Head of caudate nucleus (tissue), 42 donors: Measurements from ENCODE around the gene CDH13.

ENCODE experiments used
- DNase-seq, 42 donors: peaks; one replicate each; pipeline versions ENCODE4 v3.0.0 to v3.0.0-alpha.2; 2020 to 2021; ENCODE audit warnings: mixed read lengths in 7 of 42
- intact Hi-C: fragments of 100-400 bp; cut with DNase I; formaldehyde crosslinking; loops from one replicate; pipeline ENCODE4 v1.15.0; 2022

The CDH13 gene

DNA sequence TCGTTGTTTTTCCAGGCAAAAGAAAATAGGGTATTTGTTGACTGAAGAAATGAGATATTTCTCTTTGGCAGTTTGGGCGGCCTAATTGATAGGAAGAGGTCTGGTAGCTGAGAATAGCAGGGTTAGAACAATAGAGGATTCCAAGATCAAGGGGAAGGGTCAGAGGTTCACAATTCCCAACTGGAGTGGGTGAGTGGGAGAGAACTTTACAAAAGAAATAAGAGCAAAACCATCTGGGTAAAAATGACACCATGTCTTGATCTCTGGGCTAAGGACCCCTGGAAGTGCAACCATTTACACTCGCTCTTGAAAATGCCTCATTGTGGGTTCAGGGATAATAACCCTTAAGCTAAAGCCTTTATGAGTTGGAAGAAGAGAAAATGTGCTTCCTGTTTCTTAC lies 180.5 kb downstream of the CDH13 start:
- no peak for DNase-seq
- intact Hi-C loops, result no loop called here

DNA sequence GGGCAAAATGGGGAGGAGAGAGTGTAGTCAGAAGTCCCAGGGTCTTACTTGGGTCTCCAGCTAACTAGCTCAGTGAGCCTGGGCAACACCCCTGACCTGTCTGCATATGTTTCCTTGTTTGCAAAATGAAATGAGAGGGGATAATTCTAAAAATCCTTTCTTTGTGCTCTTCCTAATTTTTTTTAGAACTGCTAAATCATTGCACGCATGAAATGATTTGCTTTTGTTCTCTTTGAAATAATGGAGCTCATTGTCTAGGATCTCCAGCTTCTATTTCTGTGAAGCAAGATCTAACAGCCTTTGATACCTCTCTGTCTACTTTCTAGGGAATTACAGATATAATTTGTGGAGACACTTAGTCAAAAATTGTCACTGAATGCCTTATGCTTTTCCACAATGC lies 181.3 kb downstream of the CDH13 start:
- peak in 1 of 42 donors; percentile 24 for DNase-seq
- intact Hi-C loops, result no loop called here

DNA sequence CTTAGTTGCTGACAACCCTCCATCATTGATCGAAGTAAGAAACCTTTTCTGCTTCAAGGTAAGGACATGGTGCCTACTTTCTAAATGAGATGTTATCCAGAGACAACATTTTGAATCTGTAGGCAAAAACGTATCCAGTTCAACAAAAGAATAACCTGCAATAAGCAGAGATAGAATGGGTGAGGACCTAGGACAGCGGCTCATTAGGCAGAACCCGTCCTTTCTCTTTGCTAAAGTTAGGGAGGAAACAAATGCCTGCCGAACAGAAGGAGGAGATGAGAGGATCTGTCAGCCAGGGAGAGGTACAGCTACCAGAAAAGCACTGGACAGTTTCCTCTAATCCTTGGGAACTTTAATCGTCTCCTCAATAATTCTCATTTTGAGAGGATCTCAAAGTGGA lies 183.3 kb downstream of the CDH13 start:
- intact Hi-C loops, result no loop called here

DNA sequence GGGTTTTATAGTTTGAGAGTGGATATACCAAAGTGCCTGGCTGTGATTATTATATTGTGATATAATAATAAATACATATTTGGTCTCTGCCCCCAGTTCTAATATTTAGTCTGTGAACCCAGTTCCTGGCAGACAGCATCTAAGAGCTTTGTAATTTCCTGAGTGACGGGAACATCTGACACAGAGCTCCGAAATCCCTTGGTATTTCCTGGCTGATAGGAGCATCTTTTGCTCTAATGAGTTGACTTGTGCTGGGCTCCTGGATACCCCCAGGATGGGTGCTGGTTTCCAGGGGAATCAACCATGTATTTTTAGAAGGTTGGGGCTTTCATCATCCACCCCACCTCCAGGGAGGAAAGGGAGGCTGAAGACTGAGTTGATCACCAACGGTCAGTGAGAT lies 187.3 kb downstream of the CDH13 start:
- intact Hi-C loops, result no loop called here
- no peak for DNase-seq

More for the DNA sequence above, 183.3 kb downstream of the CDH13 start:
- no peak for DNase-seq

DNA sequence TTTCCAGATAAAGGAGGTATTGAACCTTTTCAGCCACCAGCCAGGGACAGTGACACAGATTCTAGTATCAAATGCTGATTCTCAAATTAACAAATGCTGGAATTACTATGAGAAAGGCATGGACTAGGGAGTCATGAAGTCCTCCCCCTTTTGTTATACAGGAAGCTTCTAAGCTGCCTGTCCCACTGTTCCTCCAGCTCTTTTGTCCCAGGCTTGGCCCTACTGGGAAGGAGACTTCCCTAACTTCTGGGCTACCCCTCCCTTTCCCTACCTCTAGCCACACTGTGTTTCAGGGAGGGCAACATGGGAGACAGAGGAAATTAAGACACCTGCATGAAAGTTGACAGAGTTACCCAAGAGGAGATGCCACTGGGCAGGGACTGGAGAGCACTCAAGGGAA lies 192.5 kb downstream of the CDH13 start:
- intact Hi-C loops, result no loop called here
- DNase-seq, result no peak

DNA sequence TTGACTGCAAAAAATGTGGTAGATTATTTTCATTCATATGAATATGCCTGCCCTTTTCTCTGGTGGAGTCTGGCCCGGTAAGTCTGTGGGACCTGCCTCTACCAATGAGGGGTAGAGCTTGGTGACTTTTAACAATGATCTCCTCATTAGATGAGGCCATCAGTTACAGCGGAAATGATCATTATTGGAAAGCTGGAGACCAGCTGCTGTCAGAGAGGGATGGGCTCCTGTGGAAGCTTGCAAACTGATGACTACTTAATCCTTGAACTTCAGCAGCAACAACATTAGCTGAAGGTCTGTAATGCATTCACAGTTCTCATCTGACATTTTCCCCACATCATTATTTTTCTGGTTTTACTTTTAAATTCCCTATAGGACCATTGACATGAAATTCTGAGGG lies 194.1 kb downstream of the CDH13 start:
- DNase-seq, result no peak
- intact Hi-C loops, result no loop called here

DNA sequence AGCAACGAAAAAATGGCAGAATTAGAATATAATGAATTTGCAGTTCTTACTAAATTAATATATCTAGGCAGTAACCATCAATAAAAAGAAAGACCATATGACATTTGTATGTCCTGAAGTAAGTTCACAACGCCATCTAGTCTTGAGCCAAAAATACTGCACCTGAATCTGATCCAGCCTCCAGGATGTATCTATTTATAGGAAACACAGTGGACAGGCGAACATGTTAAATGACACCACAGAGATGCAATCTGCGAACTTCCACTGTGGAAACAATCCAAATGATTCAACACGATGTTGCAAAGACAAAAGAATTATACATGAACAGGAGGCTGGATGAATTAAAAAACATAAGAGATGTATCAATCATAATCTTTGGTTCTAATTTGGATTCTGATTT lies 197.6 kb downstream of the CDH13 start:
- DNase-seq, result no peak
- intact Hi-C loops, result no loop called here

DNA sequence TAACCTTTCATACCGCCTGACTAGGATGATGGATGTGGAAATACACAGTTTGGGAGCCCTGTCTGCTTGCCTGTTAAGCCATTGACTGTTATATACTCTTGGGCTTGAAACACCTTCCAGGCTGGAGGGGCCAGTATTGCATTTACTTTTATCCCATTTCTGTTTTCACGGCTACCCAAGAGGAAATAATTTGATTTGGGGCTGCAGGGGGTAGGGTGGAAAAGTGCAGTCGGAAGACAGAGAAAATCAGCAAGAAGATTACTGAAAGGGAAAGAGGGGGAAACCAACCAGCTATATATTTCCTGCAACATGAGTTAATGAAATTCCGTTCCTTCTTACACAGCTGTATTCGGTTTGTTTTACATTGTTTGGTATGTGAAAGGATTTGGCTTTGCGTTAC lies 202.5 kb downstream of the CDH13 start:
- intact Hi-C loops, result no loop called here
- DNase-seq, result no peak

DNA sequence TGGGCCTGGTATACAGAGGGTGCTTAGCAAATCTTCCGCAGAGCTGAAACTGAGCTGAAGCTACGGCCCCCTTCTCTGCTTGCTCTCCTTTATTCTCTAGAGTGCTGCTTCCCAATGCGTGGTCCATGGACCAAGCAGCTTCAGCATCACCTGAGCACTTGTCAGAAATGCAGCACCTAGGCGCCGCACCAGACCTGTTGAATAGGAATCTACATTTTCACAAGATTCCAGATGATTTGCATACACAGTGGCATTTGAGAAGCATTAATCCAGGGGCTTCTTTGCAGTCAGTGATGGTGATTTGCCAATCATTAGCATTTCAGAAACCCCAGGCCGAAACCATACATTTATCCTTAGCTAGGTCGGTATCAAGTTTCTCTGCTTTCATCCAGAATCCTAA lies 204.2 kb downstream of the CDH13 start:
- DNase-seq, result no peak
- intact Hi-C loops, result no loop called here

DNA sequence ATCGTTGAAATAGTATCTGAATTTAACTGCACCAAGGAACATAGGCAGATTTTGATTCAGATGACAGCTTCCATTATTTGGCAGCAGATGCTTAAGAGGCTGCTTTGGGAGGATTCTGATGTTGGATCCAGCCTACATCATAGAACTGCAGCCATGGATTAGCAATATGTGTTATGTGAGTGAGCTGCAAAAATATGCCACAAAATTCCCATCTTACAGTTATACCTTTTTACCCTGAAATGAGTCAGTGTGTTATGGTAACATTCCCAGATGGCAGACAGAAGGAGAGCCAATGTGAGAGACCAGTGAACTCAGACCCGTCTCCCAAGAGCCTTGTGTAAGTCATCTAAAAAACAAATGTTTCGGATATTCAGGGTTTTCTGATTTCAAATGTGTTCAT lies 206.1 kb downstream of the CDH13 start:
- intact Hi-C loops, result no loop called here
- DNase-seq, result no peak

DNA sequence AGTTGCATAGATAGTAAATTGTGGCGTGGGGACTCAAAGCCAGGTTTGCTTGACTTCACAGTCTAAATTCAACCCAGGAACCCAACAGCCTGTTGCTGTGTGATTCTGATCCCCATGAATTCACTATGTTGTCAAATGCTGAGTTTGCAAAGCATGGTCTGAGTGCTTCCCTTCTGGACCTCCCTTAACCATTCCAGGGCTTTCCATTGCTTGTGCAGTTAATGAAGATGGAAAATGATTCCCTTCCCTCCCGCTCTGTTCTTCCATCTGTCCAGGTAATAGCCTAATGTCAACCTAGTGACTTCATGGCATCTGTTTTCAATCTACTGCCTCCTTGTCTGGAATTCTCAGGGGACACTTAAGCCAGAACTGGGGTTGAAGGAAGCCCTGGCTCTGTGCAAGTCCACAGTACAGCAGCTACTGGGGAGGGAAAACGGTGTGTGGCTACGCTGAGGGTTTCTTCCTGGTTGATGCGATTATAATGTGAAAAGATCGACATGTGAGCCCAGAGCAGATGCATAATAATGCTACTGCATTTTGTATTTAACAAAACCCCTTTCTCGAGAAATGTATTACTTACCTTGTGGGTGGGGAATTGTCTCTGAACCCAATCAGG lies 206.7 kb downstream of the CDH13 start:
- intact Hi-C loops, result no loop called here
- DNase-seq, result no peak

DNA sequence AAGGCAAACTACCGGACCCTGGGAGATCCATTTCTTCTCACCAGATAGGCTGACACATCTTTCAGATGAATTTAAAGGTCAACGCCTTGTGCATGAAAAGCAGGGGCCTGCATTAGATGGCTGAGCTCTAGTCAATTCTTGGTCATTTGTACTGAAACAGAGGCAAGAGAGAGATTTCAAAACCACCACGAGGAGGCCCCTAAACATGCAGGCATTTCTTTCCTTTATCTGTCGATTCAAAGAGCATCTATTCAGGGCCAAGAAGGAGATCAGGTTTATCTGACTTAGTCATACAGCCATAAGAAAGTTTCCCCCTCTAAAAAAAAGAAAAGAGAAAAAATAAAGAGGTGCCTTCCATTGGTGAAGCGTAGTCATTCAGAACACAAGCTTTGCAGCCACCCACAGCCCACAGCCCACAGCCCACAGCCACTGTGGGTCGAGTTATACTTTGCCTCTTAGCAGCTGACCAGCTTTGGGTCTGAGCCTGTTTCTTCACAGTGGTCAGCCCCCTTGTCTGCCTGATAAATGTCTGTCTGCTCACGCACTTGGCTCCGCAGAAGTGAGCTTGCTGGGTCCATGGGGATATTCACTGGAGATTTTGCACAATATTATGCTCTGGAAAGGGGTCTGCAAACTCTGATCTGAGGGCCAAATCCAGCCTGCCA lies 207.5 kb downstream of the CDH13 start:
- DNase-seq, result no peak
- intact Hi-C loops, result no loop called here

DNA sequence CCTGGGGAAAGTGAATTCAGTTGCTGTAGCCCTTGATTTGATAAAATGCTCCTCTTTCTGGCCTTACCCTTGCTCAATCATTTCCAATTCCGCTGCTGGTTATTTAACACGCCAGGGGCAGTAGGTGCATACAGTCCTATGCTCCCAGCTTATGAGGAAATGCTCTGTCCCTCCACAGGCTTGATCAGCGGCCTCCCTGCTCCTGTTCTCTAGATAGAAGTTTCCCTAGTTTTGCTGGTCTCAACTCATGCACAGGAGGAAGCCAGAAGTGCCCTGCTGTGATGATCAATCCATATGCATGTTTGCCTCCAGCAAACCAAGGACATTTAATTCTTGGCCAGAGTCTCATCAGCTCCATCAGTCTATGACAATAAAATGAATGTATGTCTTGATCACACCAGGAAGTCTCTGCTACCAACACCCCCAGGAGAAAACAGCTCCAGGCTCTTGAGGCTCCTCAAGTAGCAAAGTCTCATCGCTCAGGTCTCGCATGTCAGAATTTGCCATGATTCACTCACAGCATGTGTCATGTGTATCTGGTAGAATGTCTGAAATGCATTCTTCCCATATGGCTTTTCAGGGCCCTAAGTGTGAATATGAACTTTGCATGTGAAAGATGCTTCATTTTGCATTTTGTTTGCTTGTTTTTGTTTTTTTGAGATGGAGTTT lies 208.9 kb downstream of the CDH13 start:
- intact Hi-C loops, result no loop called here
- no peak for DNase-seq

DNA sequence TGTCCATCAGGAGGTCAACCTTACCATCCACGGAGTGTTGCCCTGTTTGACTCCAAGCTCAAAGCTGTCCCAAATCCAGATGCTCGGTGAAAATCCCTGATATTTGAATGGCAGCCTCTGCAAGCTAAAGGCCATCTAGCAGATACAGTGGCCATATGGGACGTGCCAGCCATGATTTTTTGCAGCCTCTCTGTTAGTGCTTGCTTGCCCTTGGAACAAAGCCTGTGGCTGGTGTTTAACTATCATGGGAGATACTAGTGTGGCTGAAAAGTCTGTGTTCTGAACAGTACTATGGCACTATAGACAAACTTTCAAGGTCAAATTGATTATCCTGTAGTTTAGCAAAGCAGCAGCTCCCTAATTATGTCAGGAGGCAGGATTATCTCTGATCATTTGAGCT lies 214.3 kb downstream of the CDH13 start:
- intact Hi-C loops, result no loop called here
- DNase-seq, result no peak

DNA sequence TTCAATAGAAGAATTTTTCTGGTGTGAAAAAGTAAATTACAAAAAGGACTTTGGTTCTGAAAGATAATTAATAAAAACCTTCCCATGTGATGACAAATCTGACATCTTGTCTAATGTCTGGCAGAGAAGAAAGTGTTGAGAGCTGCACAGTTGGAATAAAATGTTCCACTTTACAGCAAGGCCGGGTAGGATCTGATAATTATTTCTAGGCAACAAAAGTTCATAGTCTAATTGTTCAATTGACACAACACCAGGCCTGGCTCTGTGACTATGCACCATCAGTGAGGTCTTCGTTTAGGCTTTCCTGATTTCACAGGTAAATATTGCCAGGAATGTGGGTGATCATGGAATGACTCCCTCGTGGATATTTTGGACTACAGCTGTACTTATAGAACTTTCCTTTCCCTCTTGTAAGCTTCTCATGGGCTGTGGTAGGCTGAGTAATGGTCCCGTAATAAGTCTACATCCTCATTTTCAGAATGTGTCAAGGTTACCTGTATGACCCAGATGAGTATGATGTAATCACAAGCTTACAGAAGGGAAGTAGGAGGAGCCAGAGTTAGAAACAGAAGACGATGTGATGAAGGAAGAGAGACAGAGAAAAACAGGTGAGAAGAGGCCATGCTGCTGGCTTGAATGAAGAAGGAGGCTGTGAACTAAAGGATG lies 217.0 kb downstream of the CDH13 start:
- intact Hi-C loops, result no loop called here
- no peak for DNase-seq

DNA sequence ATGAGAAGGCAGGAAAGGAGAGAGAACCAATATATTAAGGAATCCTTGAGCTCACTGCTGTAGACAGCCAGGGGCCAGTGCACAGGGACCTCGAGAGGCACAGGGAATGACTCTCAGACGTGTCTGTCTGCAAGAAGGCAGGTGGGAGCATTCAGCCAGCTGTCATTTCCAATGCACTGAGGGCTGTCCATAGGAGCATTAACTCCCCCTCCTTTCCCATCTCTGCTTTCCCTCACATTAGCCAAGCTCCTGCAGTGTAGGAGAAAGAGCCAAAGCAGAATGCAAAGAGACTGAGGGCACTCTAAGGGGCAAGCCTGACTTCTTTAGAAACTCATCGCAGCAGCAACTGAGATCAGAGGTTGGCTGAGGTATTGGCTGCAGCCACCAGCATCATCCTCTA lies 218.3 kb downstream of the CDH13 start:
- intact Hi-C loops, result no loop called here
- DNase-seq, result no peak

DNA sequence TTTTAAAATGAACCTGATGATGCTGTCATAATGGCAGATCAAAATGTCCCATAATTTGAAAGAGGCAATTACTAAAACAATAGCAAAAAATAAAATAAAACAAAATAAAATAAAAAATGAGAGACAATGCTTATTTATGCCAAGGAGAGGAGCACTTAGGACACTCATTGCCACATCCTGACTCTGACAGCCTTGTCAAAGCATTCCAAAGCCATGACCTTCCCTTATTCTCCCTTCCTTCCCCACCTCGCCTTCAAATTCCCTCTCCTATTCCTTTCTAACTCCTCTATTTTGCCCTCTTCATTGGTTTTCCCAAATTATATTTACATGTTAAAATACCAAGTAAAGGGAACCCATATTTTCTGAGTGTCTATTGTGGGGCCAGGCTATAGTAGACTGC lies 220.0 kb downstream of the CDH13 start:
- no peak for DNase-seq

DNA sequence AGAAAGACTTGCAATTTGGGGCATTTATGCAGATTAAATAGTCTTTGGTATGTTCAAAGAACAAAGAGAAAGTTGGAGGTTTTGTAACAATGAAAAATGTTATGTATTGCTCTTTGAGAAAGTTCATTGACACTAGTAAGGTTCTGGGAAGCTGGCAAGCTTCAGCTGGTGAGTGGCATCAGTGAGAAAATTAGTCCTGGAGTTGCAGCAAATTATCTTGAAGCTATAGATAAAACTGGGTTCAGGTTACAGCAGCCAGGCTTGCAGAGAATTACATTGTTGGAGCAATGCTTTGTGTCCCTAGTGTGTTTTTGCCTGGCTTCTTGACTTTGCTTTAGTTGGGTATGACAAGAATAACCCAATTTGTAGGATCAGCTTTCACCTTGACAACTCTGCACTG lies 221.2 kb downstream of the CDH13 start:
- no peak for DNase-seq
- intact Hi-C loops, result no loop called here

More for the DNA sequence above, 220.0 kb downstream of the CDH13 start:
- intact Hi-C loops, result no loop called here

DNA sequence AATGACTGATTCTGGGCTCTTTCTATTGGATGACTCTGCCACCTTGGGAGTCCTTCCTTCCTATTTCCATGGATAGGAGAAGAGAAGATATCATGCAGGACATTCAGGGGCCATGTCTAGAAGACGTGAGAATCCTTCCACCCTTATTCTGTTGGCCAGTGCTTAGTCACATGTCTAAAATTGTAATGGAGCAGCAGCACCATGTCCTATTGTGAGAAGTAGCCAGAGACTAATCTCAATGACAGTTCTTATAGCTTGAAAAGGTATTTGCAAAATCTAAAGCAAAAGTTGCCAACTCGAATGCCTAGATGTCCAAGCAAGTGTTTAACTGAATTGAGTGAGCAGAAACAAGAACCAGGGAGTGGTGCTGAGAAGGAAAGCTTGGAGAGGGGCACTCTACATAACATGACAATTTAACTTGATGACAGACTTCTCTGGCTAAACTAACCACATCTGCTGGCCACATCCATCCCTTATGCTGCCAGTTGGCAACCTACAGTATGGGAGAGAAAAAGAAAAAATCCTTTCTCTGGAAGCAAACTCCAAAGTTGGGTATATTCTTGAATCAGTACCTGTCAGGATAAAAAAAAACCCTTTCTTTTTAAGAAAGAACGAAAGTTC lies 225.7 kb downstream of the CDH13 start:
- DNase-seq, result no peak
- intact Hi-C loops, result no loop called here

DNA sequence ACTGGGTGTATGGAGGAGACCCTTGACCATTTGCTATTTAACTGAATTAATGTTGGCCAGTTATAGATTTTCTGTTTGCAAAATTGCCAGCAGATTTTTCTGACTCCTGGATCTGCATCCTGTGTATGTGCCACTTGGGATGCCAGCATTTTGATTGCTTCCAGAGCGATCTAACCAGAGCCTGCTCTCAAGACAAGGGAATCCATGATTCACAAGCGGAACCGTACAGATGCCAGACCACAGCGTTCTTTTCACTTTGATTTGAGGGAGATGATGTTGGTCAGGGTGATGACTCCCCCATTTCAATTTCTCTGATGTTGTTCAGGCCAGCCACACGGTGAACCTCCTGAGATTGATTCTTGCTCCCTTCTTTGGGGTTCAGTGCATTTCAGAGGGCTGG lies 228.7 kb downstream of the CDH13 start:
- no peak for DNase-seq
- intact Hi-C loops, result no loop called here
